ENCODE measurements around the gene SLC9A3. TPM values are rescaled to one million over a fixed set of nuclear protein-coding genes. Genes with fewer than 3 reads are reported as not detected.

The SLC9A3 gene
- polyA plus RNA-seq, 3 donors = 0.31 to 0.42 (median 0.36) TPM

- H2AFZ ChIP-seq (ENCODE audit: insufficient read depth, low read depth, low read length, poor library complexity, severe bottlenecking) = no peak overlapping the region
- no peak overlapping the region for H3K4me2 ChIP-seq (replicated peaks; ENCODE audit: extremely low read depth, low read length, poor library complexity, severe bottlenecking)
- Mint-ChIP-seq H3K9me3 (peaks cover 7 to 14% (median 10%) of the 10 kb centered on the region in 7 donors), H3K4me1 (no peaks in the 10 kb centered on the region), H3K27me3 (ENCODE audit: low read depth in 3 of 3) (peaks cover 0 to 1% (median 0%) of the 10 kb centered on the region in 3 donors), H3K4me3 (no peak overlapping the region), H3K27ac (peak overlapping the region in 1 of 7 donors; percentile 22), H3K36me3 (peaks cover 95 to 100% of the 10 kb centered on the region in 2 donors)
- DNase-seq = no peak
- peaks cover 20% of the 10 kb centered on the region for H3K79me2 ChIP-seq (ENCODE audit: insufficient read depth, low read length)
- H3K27me3 ChIP-seq (ENCODE audit: control insufficient read depth in 2 of 2, insufficient read depth in 2 of 2, low read length in 2 of 2) = no peaks in the 10 kb centered on the region
- no peak overlapping the region for H3K27ac ChIP-seq (ENCODE audit: low read depth in 1 of 2, low read length in 2 of 2)
- H3K36me3 ChIP-seq (replicated peaks in 1 of 2; ENCODE audit: control insufficient read depth in 1 of 2, insufficient read depth in 2 of 2, low read length in 2 of 2) = peaks cover 94 to 100% of the 10 kb centered on the region in 2 donors
- H3K9me3 ChIP-seq (replicated peaks in 1 of 2; ENCODE audit: control insufficient read depth in 1 of 2, insufficient read depth in 1 of 2, low read length in 2 of 2) = peaks cover 3 to 18% of the 10 kb centered on the region in 2 donors
- no peak overlapping the region for H3K4me3 ChIP-seq (replicated peaks in 1 of 3; ENCODE audit: low read depth in 2 of 3, low read length in 3 of 3)
- no peak overlapping the region for H3K9ac ChIP-seq (ENCODE audit: insufficient read depth, low read length, poor library complexity, severe bottlenecking)
- TF ChIP-seq CTCF (IDR thresholded peaks at IDR 0.05) = no peak
- H3K4me1 ChIP-seq (ENCODE audit: control insufficient read depth in 1 of 2, insufficient read depth in 2 of 2, low read length in 2 of 2) = no peaks in the 10 kb centered on the region
- peaks cover 74% of the 10 kb centered on the region for H4K20me1 ChIP-seq (ENCODE audit: insufficient read depth, low read length)
- WGBS (ENCODE audit: insufficient coverage) = 100% methylated on average over 9 of the region's 11 CpGs
- intact Hi-C loops (cut with micrococcal nuclease) = no loop called here
Observed at GRCh38 chr5:454936-455335, 69.3 kb downstream of the SLC9A3 start.

GRCh38 chr5:453725-454481, 70.3 kb downstream of the SLC9A3 start:
- peaks cover 0 to 1% (median 0%) of the 10 kb centered on the region in 3 donors for H3K27me3 Mint-ChIP-seq (ENCODE audit: low read depth in 3 of 3)
- Histone ChIP-seq H4K20me1 (ENCODE audit: insufficient read depth, low read length) (peaks cover 83% of the 10 kb centered on the region), H3K4me2 (replicated peaks; ENCODE audit: extremely low read depth, low read length, poor library complexity, severe bottlenecking) (no peak overlapping the region), H3K4me1 (ENCODE audit: control insufficient read depth in 1 of 2, insufficient read depth in 2 of 2, low read length in 2 of 2) (no peaks in the 10 kb centered on the region), H3K27ac (ENCODE audit: low read depth in 1 of 2, low read length in 2 of 2) (no peak overlapping the region), H3K9me3 (replicated peaks in 1 of 2; ENCODE audit: control insufficient read depth in 1 of 2, insufficient read depth in 1 of 2, low read length in 2 of 2) (peaks cover 3 to 18% of the 10 kb centered on the region in 2 donors), H3K79me2 (ENCODE audit: insufficient read depth, low read length) (peaks cover 23% of the 10 kb centered on the region), H3K4me3 (replicated peaks in 1 of 3; ENCODE audit: low read depth in 2 of 3, low read length in 3 of 3) (no peak overlapping the region), H3K36me3 (replicated peaks in 1 of 2; ENCODE audit: control insufficient read depth in 1 of 2, insufficient read depth in 2 of 2, low read length in 2 of 2) (peaks cover 94 to 100% of the 10 kb centered on the region in 2 donors), H3K9ac (ENCODE audit: insufficient read depth, low read length, poor library complexity, severe bottlenecking) (no peak overlapping the region), H2AFZ (ENCODE audit: insufficient read depth, low read depth, low read length, poor library complexity, severe bottlenecking) (no peak overlapping the region), H3K27me3 (ENCODE audit: control insufficient read depth in 2 of 2, insufficient read depth in 2 of 2, low read length in 2 of 2) (no peaks in the 10 kb centered on the region)
- no peak overlapping the region for H3K4me3 Mint-ChIP-seq
- peaks cover 2% of the 10 kb centered on the region for H3K4me1 Mint-ChIP-seq
- TF ChIP-seq CTCF (IDR thresholded peaks at IDR 0.05) = no peak
- 97% methylated on average over 8 of the region's 16 CpGs for WGBS (ENCODE audit: insufficient coverage)
- intact Hi-C loops (cut with micrococcal nuclease) = no loop called here
- H3K36me3 Mint-ChIP-seq = peaks cover 95 to 100% of the 10 kb centered on the region in 2 donors
- H3K9me3 Mint-ChIP-seq = peaks cover 7 to 14% (median 10%) of the 10 kb centered on the region in 7 donors
- DNase-seq = no peak
- H3K27ac Mint-ChIP-seq = no peak overlapping the region
